Dendritic cell treated with granulocyte-macrophage colony-stimulating factor and Interleukin-4, amounts not matched to agents 40 ng/mL and 50 ng/mL, for 4 days (primary cell): ENCODE data around the gene MAN1C1.
"Not testable (repeated sequence)": the region's sequence is repeated elsewhere in the genome, so short reads cannot be mapped to it uniquely, and the experiment has no call there.

Experiments used
- H3K27ac Mint-ChIP-seq: one replicate; pipeline ENCODE4 v1.8.0; 2022; ENCODE audit warnings: mild to moderate bottlenecking, mixed read lengths
- H3K27me3 Mint-ChIP-seq: one replicate; pipeline ENCODE4 v1.8.0; 2022; ENCODE audit warnings: mild to moderate bottlenecking, mixed read lengths
- H3K36me3 Mint-ChIP-seq: one replicate; pipeline ENCODE4 v1.8.0; 2022; ENCODE audit warnings: low read depth, mixed read lengths
- H3K4me1 Mint-ChIP-seq: one replicate; pipeline ENCODE4 v1.8.0; 2022; ENCODE audit warnings: low read depth, mixed read lengths
- H3K4me3 Mint-ChIP-seq: one replicate; pipeline ENCODE4 v1.8.0; 2022; ENCODE audit warnings: mild to moderate bottlenecking, moderate library complexity, mixed read lengths
- H3K9me3 Mint-ChIP-seq: one replicate; pipeline ENCODE4 v1.8.0; 2022; ENCODE audit warnings: mixed read lengths
- intact Hi-C: fragments of 100-400 bp; cut with micrococcal nuclease; formaldehyde crosslinking; loops from one replicate; pipeline ENCODE4 v1.15.0; 2022

MAN1C1 gene

GRCh38 chr1:25576459-25577133, 40.0 kb upstream of the MAN1C1 start:
- intact Hi-C loops: no loop called here
- no peaks in the 10 kb centered on the region for H3K9me3 Mint-ChIP-seq
- no peak overlapping the region for H3K4me3 Mint-ChIP-seq
- H3K4me1 Mint-ChIP-seq: peaks cover 9% of the 10 kb centered on the region
- H3K36me3 Mint-ChIP-seq: no peaks in the 10 kb centered on the region
- H3K27me3 Mint-ChIP-seq: peaks cover 15% of the 10 kb centered on the region
- no peak overlapping the region for H3K27ac Mint-ChIP-seq

DNA sequence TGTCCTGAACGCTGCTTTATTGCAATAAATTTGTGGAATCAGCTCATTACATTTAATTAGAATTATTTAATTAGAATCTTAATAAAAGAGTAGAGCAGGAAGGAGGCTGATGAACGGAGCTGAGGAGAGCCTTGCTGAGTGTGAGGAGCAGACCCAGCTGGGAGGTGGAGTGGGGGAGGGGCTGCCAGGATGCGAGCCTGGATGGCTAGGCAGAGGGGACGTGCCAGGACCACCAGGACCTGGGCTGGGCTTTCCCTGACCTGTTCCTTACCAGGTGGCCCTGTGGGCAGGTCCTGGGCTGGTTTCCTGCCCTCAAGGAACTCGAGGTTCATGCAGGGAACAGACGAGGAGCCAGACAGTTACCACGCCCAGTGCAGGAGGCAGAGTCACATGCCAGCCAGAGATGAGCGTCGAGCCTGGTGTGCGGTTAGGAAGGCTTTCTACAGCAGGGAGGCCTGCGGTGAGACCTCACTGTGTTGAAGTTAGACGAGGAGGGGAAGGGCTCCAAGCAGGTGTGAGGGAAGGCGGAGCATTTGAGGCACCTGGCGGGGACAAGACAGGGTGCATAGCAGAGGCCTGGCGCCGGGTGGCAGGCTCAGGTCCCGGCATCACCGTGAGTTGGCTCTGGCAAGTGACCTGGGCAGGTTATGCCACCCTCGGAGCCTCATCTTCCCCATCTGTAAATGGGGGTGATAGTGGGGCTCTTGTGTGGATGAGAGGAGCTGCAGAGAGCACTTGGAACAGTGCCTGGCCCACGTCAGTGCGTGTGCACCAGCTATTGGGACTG, 39.3 kb upstream of the MAN1C1 start:
- Mint-ChIP-seq H3K4me3 (no peak overlapping the region), H3K4me1 (peaks cover 9% of the 10 kb centered on the region), H3K36me3 (no peaks in the 10 kb centered on the region), H3K27me3 (peaks cover 11% of the 10 kb centered on the region), H3K27ac (no peak overlapping the region), H3K9me3 (no peaks in the 10 kb centered on the region)
- intact Hi-C loops: no loop called here

- intact Hi-C loops: no loop called here
- Mint-ChIP-seq H3K9me3 (no peaks in the 10 kb centered on the region), H3K4me3 (no peak overlapping the region), H3K36me3 (no peaks in the 10 kb centered on the region), H3K27me3 (peaks cover 2% of the 10 kb centered on the region), H3K27ac (no peak overlapping the region), H3K4me1 (peaks cover 9% of the 10 kb centered on the region)
Observed at GRCh38 chr1:25579292-25580252, 37.0 kb upstream of the MAN1C1 start.

DNA sequence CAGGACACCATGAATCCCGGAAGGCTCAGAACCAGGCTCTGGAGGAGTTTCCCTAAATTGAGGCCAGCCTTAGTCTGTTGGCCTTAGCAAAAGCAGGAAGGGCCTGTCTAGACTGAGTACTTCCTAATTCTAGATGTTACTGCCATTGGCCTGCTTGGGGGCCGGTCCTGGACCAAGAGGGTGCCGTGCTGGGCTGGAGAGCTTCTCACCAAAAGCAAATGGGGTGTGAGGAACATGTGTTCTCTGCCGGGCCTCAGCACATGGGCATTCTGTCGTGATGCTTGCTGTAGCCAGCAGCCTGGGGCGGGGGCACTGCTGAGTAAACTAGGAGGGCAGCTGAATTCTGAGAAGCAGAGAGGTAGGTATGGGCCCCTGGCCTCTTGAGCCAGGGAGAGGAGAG, 35.7 kb upstream of the MAN1C1 start:
- Mint-ChIP-seq H3K4me3 (no peak overlapping the region), H3K27ac (no peak overlapping the region), H3K4me1 (peaks cover 14% of the 10 kb centered on the region), H3K36me3 (no peaks in the 10 kb centered on the region), H3K27me3 (peaks cover 2% of the 10 kb centered on the region), H3K9me3 (no peaks in the 10 kb centered on the region)
- intact Hi-C loops: no loop called here

GRCh38 chr1:25581764-25582163, 34.8 kb upstream of the MAN1C1 start:
- intact Hi-C loops: no loop called here
- Mint-ChIP-seq H3K27me3 (peaks cover 2% of the 10 kb centered on the region), H3K27ac (no peak overlapping the region), H3K36me3 (no peaks in the 10 kb centered on the region), H3K9me3 (no peaks in the 10 kb centered on the region), H3K4me1 (peaks cover 14% of the 10 kb centered on the region), H3K4me3 (no peak overlapping the region)

GRCh38 chr1:25583519-25584370, 32.8 kb upstream of the MAN1C1 start:
- H3K4me1 Mint-ChIP-seq: peaks cover 14% of the 10 kb centered on the region
- no peaks in the 10 kb centered on the region for H3K9me3 Mint-ChIP-seq
- no peak overlapping the region for H3K4me3 Mint-ChIP-seq
- intact Hi-C loops: no loop called here
- H3K27me3 Mint-ChIP-seq: peaks cover 4% of the 10 kb centered on the region
- H3K36me3 Mint-ChIP-seq: no peaks in the 10 kb centered on the region
- no peak overlapping the region for H3K27ac Mint-ChIP-seq

GRCh38 chr1:25586181-25586588, 30.4 kb upstream of the MAN1C1 start:
- H3K9me3 Mint-ChIP-seq: no peaks in the 10 kb centered on the region
- no peaks in the 10 kb centered on the region for H3K36me3 Mint-ChIP-seq
- H3K4me1 Mint-ChIP-seq: peaks cover 8% of the 10 kb centered on the region
- no peak overlapping the region for H3K4me3 Mint-ChIP-seq
- H3K27me3 Mint-ChIP-seq: peaks cover 2% of the 10 kb centered on the region
- intact Hi-C loops: no loop called here
- H3K27ac Mint-ChIP-seq: no peak overlapping the region

- H3K36me3 Mint-ChIP-seq: no peaks in the 10 kb centered on the region
- peaks cover 2% of the 10 kb centered on the region for H3K27me3 Mint-ChIP-seq
- H3K9me3 Mint-ChIP-seq: no peaks in the 10 kb centered on the region
- H3K4me3 Mint-ChIP-seq: no peak overlapping the region
- intact Hi-C loops: no loop called here
- peaks cover 5% of the 10 kb centered on the region for H3K4me1 Mint-ChIP-seq
- H3K27ac Mint-ChIP-seq: no peak overlapping the region
Observed at GRCh38 chr1:25587290-25587689, 29.3 kb upstream of the MAN1C1 start.

GRCh38 chr1:25588224-25588623, 28.4 kb upstream of the MAN1C1 start:
- H3K27me3 Mint-ChIP-seq, H3K4me1 Mint-ChIP-seq, H3K4me3 Mint-ChIP-seq, H3K9me3 Mint-ChIP-seq, intact Hi-C loops, H3K36me3 Mint-ChIP-seq, H3K27ac Mint-ChIP-seq: not testable (repeated sequence)

DNA sequence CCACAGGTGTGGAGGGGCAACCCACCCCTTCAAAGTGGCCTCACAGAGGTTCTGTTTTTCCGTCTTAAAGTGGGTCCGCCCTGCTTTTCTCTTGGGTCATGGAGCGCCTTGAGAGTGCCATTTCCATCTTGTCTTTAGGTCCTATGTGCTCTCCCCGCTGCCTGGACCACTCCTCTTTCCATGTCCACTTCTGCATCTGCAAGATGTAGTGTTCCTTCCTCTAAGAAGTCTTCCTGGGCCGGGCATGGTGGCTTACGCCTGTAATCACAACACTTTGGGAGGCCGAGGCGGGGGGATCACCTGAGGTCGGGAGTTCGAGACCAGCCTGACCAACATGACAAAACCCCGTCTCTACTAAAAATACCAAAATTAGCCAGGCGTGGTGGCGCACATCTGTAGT, 27.8 kb upstream of the MAN1C1 start:
- H3K4me1 Mint-ChIP-seq, H3K4me3 Mint-ChIP-seq, H3K27ac Mint-ChIP-seq, intact Hi-C loops, H3K9me3 Mint-ChIP-seq, H3K36me3 Mint-ChIP-seq, H3K27me3 Mint-ChIP-seq: not testable (repeated sequence)

DNA sequence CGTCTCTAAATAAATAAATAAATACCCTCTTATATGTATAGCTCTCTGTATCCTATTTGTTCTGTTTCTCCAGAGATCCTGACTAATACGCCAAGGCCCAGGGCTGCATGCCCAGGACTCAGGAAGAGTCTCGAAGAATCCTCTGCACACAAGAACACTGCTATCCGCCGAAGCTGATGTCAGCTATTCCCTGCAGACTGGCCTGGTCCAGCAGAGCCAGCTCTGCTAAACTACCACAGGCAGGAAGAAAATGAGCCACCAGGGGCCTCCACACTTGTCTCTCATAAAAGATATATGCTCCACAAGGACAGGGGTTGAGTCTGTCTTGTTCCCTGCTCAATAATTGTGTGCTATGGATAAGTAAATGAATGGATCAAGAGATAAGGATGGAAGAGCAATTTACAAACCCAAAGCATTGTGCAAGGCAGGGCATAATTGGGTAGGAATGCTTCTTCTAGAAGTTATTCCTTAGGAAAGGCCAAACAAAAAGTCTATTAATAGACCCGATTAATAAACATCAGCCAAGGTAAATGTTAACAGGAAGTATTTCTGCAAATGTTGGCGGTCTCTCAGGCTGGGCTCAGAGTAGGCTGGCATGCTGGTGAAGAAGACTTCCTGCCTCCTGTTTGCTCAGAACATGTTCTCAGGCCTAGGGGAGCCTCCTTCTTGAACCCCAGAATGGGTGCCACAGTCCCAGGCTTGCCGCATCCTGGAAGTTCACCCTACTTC, 26.3 kb upstream of the MAN1C1 start:
- Mint-ChIP-seq H3K36me3 (no peaks in the 10 kb centered on the region), H3K27ac (no peak overlapping the region), H3K27me3 (peaks cover 11% of the 10 kb centered on the region), H3K9me3 (no peaks in the 10 kb centered on the region), H3K4me3 (no peak overlapping the region), H3K4me1 (no peaks in the 10 kb centered on the region)
- intact Hi-C loops: no loop called here

GRCh38 chr1:25593861-25594260, 22.7 kb upstream of the MAN1C1 start:
- no peaks in the 10 kb centered on the region for H3K36me3 Mint-ChIP-seq
- intact Hi-C loops: no loop called here
- peaks cover 4% of the 10 kb centered on the region for H3K9me3 Mint-ChIP-seq
- no peaks in the 10 kb centered on the region for H3K4me1 Mint-ChIP-seq
- H3K27ac Mint-ChIP-seq: no peak overlapping the region
- peaks cover 9% of the 10 kb centered on the region for H3K27me3 Mint-ChIP-seq
- no peak overlapping the region for H3K4me3 Mint-ChIP-seq

- Mint-ChIP-seq H3K27ac (no peak overlapping the region), H3K9me3 (peaks cover 7% of the 10 kb centered on the region), H3K4me3 (no peak overlapping the region), H3K36me3 (no peaks in the 10 kb centered on the region), H3K4me1 (no peaks in the 10 kb centered on the region), H3K27me3 (peaks cover 16% of the 10 kb centered on the region)
- intact Hi-C loops: no loop called here
Observed at GRCh38 chr1:25594971-25595370, 21.6 kb upstream of the MAN1C1 start.
